Measurements from ENCODE around the gene SLC28A2.

GRCh38 chr15:45265506-45265905, 13.5 kb downstream of the SLC28A2 start:
- TF ChIP-seq CTCF (IDR thresholded peaks at IDR 0.05) (no peak), EP300 (IDR thresholded peaks at IDR 0.05) (no peak), POLR2A (IDR thresholded peaks at IDR 0.05) (no peak)
